ENCODE results near the gene PSMD2.

The PSMD2 gene

GRCh38 chr3:184283681-184284080 lies 15.4 kb upstream of the PSMD2 start:
- DNase-seq, result no peak

GRCh38 chr3:184284696-184285095 lies 14.3 kb upstream of the PSMD2 start:
- DNase-seq, result peak; percentile 25

- DNase-seq, result peak; percentile 67
Observed at GRCh38 chr3:184289426-184289938, 9.6 kb upstream of the PSMD2 start.

GRCh38 chr3:184290331-184290730 lies 8.7 kb upstream of the PSMD2 start:
- DNase-seq, result no peak

- DNase-seq, result no peak
Observed at GRCh38 chr3:184291044-184291737, 7.8 kb upstream of the PSMD2 start.

- no peak for DNase-seq
Observed at GRCh38 chr3:184291738-184292445, 7.1 kb upstream of the PSMD2 start.

GRCh38 chr3:184295771-184296170 lies 3.3 kb upstream of the PSMD2 start:
- DNase-seq, result no peak

GRCh38 chr3:184296616-184297015 lies 2.4 kb upstream of the PSMD2 start:
- no peak for DNase-seq

GRCh38 chr3:184299488-184300377 lies 692 bp downstream of the PSMD2 start:
- DNase-seq, result no peak

GRCh38 chr3:184300378-184300720 lies 1.3 kb downstream of the PSMD2 start:
- DNase-seq, result no peak

- DNase-seq, result no peak
Observed at GRCh38 chr3:184305577-184305976, 6.5 kb downstream of the PSMD2 start.

GRCh38 chr3:184306341-184306972 lies 7.4 kb downstream of the PSMD2 start:
- DNase-seq, result no peak

GRCh38 chr3:184307915-184308314 lies 8.9 kb downstream of the PSMD2 start:
- no peak for DNase-seq

- no peak for DNase-seq
Observed at GRCh38 chr3:184308744-184309143, 9.7 kb downstream of the PSMD2 start.

GRCh38 chr3:184311633-184312032 lies 12.6 kb downstream of the PSMD2 start:
- DNase-seq, result no peak

GRCh38 chr3:184314363-184314699 lies 15.3 kb downstream of the PSMD2 start, which contains the start of gene EIF4G1:
TSS of gene EIF4G1 (plus strand) at chr3:184314606. CDS start at chr3:184315797, 1,191 bp downstream.
- peak; percentile 93 for DNase-seq

- DNase-seq, result peak; percentile 72
Observed at GRCh38 chr3:184314700-184315542, 15.9 kb downstream of the PSMD2 start.

- no peak for DNase-seq
Observed at GRCh38 chr3:184315543-184315867, 16.5 kb downstream of the PSMD2 start.

GRCh38 chr3:184315871-184316661 lies 17.0 kb downstream of the PSMD2 start:
- no peak for DNase-seq

- DNase-seq, result no peak
Observed at GRCh38 chr3:184316792-184317191, 17.8 kb downstream of the PSMD2 start.

- no peak for DNase-seq
Observed at GRCh38 chr3:184317201-184317600, 18.2 kb downstream of the PSMD2 start.

All from activated naive CD4-positive, alpha-beta T cell treated with anti-CD3 and anti-CD28 coated beads, Interleukin-2, amount 50 U/mL, for 16 hours (primary cell).